ENCODE measurements around the gene GATD1. TPM values are rescaled to one million over a fixed set of nuclear protein-coding genes. Genes with fewer than 3 reads are reported as not detected.

Gene GATD1
- total RNA-seq, 4 donors from 2014 or later = 3.5 to 10.6 (median 9.4) TPM

GRCh38 chr11:788009-788640 lies 10.8 kb upstream of the GATD1 start:
- TF ChIP-seq CTCF (IDR thresholded peaks at IDR 0.05 in 4 of 5, conservative IDR thresholded peaks at IDR 0.05 in 1 of 5) = no peak
- no peak for TF ChIP-seq POLR2A (IDR thresholded peaks at IDR 0.05)
- ATAC-seq = no peak
- Histone ChIP-seq H3K4me3 (no peak overlapping the region), H3K36me3 (no peaks in the 10 kb centered on the region), H3K27me3 (peaks cover 30 to 37% (median 31%) of the 10 kb centered on the region in 3 donors), H3K4me1 (peaks cover 8 to 10% of the 10 kb centered on the region in 2 donors), H3K9me3 (no peaks in the 10 kb centered on the region), H3K27ac (no peak overlapping the region)
- intact Hi-C loops (cut with DNase I; ENCODE audit: low total_unique reads) (no loop called here), in situ Hi-C loops (cut with MboI; ENCODE audit: low sequenced_read_pairs in 4 of 4) (no loop called here)
- no peak for DNase-seq

GRCh38 chr11:787084-787675 lies 9.9 kb upstream of the GATD1 start:
- no peak overlapping the region for H3K27ac ChIP-seq
- in situ Hi-C loops (cut with MboI; ENCODE audit: low sequenced_read_pairs in 4 of 4) (no loop called here), intact Hi-C loops (cut with DNase I; ENCODE audit: low total_unique reads) (no loop called here)
- no peak for TF ChIP-seq POLR2A (IDR thresholded peaks at IDR 0.05)
- no peak for TF ChIP-seq CTCF (IDR thresholded peaks at IDR 0.05 in 4 of 5, conservative IDR thresholded peaks at IDR 0.05 in 1 of 5)
- ATAC-seq (no peak), DNase-seq (no peak)
- H3K4me3 ChIP-seq = no peak overlapping the region
- peaks cover 11 to 19% of the 10 kb centered on the region in 2 donors for H3K4me1 ChIP-seq
- peaks cover 29 to 36% (median 29%) of the 10 kb centered on the region in 3 donors for H3K27me3 ChIP-seq
- H3K9me3 ChIP-seq = no peaks in the 10 kb centered on the region
- H3K36me3 ChIP-seq = no peaks in the 10 kb centered on the region

- ATAC-seq (no peak), DNase-seq (no peak)
- H3K36me3 ChIP-seq = no peaks in the 10 kb centered on the region
- intact Hi-C loops (cut with DNase I; ENCODE audit: low total_unique reads) (no loop called here), in situ Hi-C loops (cut with MboI; ENCODE audit: low sequenced_read_pairs in 4 of 4) (no loop called here)
- peaks cover 29 to 33% (median 29%) of the 10 kb centered on the region in 3 donors for H3K27me3 ChIP-seq
- peaks cover 11 to 19% of the 10 kb centered on the region in 2 donors for H3K4me1 ChIP-seq
- H3K9me3 ChIP-seq = no peaks in the 10 kb centered on the region
- H3K27ac ChIP-seq = no peak overlapping the region
- no peak overlapping the region for H3K4me3 ChIP-seq
- TF ChIP-seq CTCF (IDR thresholded peaks at IDR 0.05 in 4 of 5, conservative IDR thresholded peaks at IDR 0.05 in 1 of 5) = no peak
- no peak for TF ChIP-seq POLR2A (IDR thresholded peaks at IDR 0.05)
Observed at GRCh38 chr11:786235-787083, 9.2 kb upstream of the GATD1 start.

- DNase-seq (peak; percentile 90 to 97), ATAC-seq (peak; percentile 95 to 96)
- TF ChIP-seq POLR2A (IDR thresholded peaks at IDR 0.05) = peak; percentile 34 to 60
- peak; percentile 52 to 73 (median 70) for TF ChIP-seq CTCF (IDR thresholded peaks at IDR 0.05 in 4 of 5, conservative IDR thresholded peaks at IDR 0.05 in 1 of 5)
- Histone ChIP-seq H3K4me1 (peaks cover 11 to 19% of the 10 kb centered on the region in 2 donors), H3K27ac (peak overlapping the region; percentile 73 to 86 (median 80)), H3K36me3 (no peaks in the 10 kb centered on the region), H3K27me3 (peaks cover 4 to 8% (median 7%) of the 10 kb centered on the region in 3 donors), H3K9me3 (no peaks in the 10 kb centered on the region), H3K4me3 (no peak overlapping the region)
- in situ Hi-C loops (cut with MboI; ENCODE audit: low sequenced_read_pairs in 4 of 4) (no loop called here), intact Hi-C loops (cut with DNase I; ENCODE audit: low total_unique reads) (no loop called here)
Observed at GRCh38 chr11:783581-784015, 6.3 kb upstream of the GATD1 start.
